ENCODE data around the gene HMG20A.

HMG20A gene

DNA sequence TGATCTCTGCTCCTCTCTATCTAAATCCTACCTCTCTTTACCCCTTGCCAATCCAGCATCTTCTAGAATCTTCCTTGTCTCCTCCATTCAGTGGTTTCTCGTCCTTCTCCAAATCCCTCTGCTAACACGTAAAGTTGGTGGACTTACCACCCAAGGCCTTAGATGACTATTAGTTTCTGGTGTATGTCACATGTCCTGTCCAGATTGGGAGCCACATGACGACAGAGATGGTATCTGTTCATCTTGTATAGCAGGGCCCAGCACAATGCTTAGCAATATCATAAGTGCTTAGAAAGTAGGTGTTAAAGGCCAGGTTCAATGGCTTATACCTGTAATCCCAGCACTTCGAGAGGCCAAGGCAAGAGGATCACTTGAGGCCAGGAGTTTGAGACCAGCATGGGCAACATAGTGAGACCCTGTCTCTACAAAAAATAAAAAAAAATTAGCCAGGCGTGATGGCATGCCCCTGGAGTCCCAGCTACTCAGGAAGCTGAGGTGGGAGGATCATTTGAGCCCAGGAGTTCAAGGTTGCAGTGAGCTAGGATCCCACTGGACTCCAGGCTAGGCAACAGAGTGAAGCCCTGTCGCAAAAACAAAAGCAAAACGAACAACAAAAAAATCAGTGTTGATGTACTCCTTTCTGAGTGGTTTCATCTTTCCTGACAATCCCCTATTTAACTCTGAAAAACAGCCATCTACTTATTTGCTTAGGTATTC lies 81.8 kb downstream of the HMG20A start:
- TF ChIP-seq, protein P1, sequence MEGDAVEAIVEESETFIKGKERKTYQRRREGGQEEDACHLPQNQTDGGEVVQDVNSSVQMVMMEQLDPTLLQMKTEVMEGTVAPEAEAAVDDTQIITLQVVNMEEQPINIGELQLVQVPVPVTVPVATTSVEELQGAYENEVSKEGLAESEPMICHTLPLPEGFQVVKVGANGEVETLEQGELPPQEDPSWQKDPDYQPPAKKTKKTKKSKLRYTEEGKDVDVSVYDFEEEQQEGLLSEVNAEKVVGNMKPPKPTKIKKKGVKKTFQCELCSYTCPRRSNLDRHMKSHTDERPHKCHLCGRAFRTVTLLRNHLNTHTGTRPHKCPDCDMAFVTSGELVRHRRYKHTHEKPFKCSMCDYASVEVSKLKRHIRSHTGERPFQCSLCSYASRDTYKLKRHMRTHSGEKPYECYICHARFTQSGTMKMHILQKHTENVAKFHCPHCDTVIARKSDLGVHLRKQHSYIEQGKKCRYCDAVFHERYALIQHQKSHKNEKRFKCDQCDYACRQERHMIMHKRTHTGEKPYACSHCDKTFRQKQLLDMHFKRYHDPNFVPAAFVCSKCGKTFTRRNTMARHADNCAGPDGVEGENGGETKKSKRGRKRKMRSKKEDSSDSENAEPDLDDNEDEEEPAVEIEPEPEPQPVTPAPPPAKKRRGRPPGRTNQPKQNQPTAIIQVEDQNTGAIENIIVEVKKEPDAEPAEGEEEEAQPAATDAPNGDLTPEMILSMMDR (IDR thresholded peaks at IDR 0.05; ENCODE audit: low read depth, low read length) = no peak

DNA sequence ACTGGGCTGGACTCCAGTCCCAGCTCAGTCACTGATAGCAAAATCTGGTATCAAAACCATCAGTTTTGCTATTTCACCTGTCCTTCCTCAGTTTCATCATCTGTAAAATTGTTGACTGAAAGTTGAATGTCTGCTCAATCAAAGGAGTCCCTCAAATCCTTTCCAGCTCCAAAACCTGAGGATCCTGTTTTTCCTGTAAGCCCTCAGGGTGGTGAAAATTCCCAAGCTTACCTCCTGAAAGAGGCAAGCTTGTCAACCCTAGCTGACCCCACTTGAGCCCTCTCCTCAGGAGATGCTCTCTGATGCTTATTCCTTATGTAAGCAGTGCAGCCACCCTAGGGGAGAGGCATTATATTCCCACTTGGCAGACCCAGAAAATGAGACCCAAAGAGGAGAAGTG lies 82.6 kb downstream of the HMG20A start:
- DNase-seq (ENCODE audit: extremely low read depth, low read depth) = no peak

More for the DNA sequence above, 81.8 kb downstream of the HMG20A start:
- DNase-seq (ENCODE audit: extremely low read depth, low read depth) = no peak

DNA sequence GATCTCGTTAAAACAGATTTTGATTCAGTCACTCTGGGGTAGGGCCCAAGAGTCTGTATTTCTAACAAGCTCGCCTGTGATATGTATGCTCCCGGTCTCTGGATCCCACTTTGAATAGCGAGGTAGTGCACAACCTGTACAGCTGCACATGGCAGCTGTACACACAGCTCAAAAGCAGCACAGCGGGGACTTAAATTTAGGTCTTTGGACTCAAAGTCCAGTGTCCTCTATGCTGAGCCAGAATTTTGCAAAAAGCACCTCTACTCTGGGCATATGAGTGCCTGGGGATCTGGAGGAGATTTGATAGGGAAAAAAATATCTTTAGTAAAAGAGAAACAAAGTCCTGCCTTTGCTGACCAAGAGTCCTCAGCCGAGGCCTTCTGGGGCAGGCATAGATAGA lies 83.1 kb downstream of the HMG20A start:
- DNase-seq (ENCODE audit: extremely low read depth, low read depth) = no peak
- TF ChIP-seq, protein P1 (IDR thresholded peaks at IDR 0.05; ENCODE audit: low read depth, low read length) = no peak

More for the DNA sequence above, 82.6 kb downstream of the HMG20A start:
- TF ChIP-seq, protein P1 (IDR thresholded peaks at IDR 0.05; ENCODE audit: low read depth, low read length) = no peak

DNA sequence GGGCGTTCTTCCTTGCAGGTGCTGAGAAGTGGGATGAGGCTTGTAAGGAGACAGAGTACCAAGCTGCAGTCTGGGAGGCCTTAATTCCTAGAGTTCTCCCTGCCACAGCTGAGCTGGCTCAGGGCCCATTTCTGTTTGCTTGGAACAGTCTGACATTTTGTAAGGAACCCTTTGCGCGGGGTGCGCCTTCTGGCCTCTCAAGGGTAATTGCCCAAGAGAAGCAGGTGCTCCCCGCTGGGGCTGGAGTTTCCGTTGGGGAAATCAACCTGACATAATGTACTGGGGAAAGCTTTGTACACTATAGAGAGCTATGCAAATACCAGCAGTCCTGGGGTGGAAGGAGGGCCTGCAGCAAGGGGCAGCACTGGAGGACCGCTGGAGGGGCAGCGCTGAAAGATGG lies 83.6 kb downstream of the HMG20A start:
- no peak for DNase-seq (ENCODE audit: extremely low read depth, low read depth)
- TF ChIP-seq, protein P1 (IDR thresholded peaks at IDR 0.05; ENCODE audit: low read depth, low read length) = no peak

DNA sequence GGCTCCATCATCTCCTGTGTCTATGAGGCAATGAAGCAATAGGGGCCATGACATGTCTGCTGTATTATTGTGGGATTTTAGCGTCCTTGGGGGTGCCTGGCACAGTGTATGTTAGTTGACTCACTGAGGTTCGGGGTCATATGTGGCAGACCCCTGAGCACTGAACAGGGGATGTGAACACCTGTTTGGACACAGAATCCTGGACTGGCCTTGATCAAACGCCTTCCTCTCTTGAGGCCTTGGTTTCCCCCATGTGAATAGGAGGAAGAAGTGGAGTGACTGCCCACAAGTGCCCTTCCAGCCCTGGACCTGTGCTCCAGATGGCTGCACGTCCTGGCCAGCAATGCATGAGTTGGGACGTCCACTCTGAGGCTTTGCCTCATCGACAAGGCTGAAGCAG lies 84.2 kb downstream of the HMG20A start:
- TF ChIP-seq, protein P1 (IDR thresholded peaks at IDR 0.05; ENCODE audit: low read depth, low read length) = no peak
- DNase-seq (ENCODE audit: extremely low read depth, low read depth) = no peak

DNA sequence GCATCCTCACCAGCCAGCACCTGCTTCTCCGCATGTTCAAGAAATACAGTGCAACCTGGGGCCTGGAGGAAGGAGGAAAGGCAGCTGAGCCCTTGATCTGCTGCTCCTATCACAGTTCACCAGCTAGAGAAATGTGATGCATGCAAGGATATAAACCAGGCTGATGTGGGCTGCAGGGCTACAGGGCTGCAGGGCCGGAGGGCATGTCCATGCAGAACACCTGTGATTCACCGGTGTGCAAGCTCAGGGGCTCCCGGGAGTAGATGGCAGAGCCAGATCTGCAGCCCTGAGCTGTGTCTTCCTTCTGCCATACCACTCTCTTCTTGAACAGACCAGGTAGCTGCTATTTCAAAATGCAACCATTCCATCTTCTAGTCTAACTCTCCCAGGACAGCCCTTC lies 84.9 kb downstream of the HMG20A start:
- TF ChIP-seq, protein P1 (IDR thresholded peaks at IDR 0.05; ENCODE audit: low read depth, low read length) = no peak
- no peak for DNase-seq (ENCODE audit: extremely low read depth, low read depth)

DNA sequence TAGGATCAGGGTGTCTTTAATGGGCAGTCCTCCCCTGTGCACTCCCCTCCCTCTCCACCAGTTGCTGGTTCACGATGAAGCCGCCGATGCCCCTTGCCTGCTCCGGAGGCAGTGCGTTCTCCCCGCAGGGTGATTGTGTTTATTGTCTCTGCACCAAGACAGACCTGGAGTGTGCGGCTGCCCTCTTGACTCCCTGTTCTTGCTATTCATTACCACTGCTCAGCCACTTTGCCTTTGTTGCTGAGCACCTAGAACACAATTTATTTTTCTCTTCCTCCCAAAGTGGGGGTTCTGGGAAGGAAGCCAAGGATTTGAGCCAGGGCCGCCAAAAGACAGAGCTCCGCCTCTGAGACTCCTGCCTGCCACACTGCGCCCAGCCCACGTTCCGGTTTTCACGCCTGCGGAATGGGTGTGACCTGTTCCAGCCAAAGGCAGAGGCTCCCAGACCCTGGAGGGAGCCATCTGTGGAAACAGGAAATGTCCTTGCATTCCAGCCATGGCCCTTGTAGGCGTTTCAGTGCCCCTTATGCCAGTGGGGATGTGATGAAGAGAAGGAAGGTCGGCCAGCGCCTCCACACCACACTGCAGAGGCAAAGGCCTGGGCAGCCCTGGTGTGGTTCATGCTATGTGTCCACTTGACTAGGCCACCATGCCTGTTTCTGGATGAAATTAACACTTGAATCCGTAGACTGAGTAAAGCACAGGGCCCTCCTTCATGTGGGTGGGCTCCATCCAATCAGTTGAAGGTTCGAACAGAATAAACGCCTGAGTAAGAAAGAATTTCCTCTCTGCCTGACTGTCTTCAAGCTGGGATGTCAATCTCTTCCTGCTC lies 85.8 kb downstream of the HMG20A start:
- TF ChIP-seq, protein P1 (IDR thresholded peaks at IDR 0.05; ENCODE audit: low read depth, low read length) = no peak
- no peak for DNase-seq (ENCODE audit: extremely low read depth, low read depth)
